HFF-Myc (cell line): ENCODE data around the gene RNF150.

Experiments
- DNase-seq: peaks from one replicate; pipeline ENCODE4 v3.0.0-alpha.2; 2011; ENCODE audit warnings: low read depth; ENCODE audit errors: extremely low read depth
- H3K4me3 ChIP-seq: replicated peaks from 2 replicates; pipeline ENCODE4 v1.5.1; 2011; ENCODE audit warnings: low read depth, mild to moderate bottlenecking, control low read depth, low read length
- CTCF ChIP-seq: IDR thresholded peaks from 2 replicates; pipeline ENCODE4 v1.5.1; 2012; ENCODE audit warnings: mild to moderate bottlenecking, low read depth, low read length, control low read depth; ENCODE audit errors: missing control alignments

RNF150 gene

GRCh38 chr4:140928880-140929279 is 204.4 kb downstream of the RNF150 start:
- DNase-seq: no peak
- no peak overlapping the region for H3K4me3 ChIP-seq
- no peak for TF ChIP-seq CTCF

- DNase-seq: no peak
- TF ChIP-seq CTCF: no peak
- H3K4me3 ChIP-seq: no peak overlapping the region
Measured at GRCh38 chr4:140926672-140927071, 206.6 kb downstream of the RNF150 start.

GRCh38 chr4:140925417-140925816 is 207.9 kb downstream of the RNF150 start:
- H3K4me3 ChIP-seq: no peak overlapping the region
- TF ChIP-seq CTCF: no peak
- DNase-seq: no peak

GRCh38 chr4:140924761-140925392 is 208.4 kb downstream of the RNF150 start:
- H3K4me3 ChIP-seq: no peak overlapping the region
- no peak for DNase-seq
- no peak for TF ChIP-seq CTCF

GRCh38 chr4:140906993-140907962 is 226.0 kb downstream of the RNF150 start:
- TF ChIP-seq CTCF: no peak
- H3K4me3 ChIP-seq: no peak overlapping the region
- DNase-seq: no peak

- no peak overlapping the region for H3K4me3 ChIP-seq
- no peak for DNase-seq
- TF ChIP-seq CTCF: no peak
Measured at GRCh38 chr4:140904904-140905303, 228.4 kb downstream of the RNF150 start.
